GM10248 (cell line): ENCODE data around the gene TRAPPC14.

Experiments used
- CTCF ChIA-PET: fragments of 300-600 bp; sonication (Branson Sonifier 250); formaldehyde crosslinking; extraction: SDS; loops from one replicate; lab custom pipeline; 2021; ENCODE audit warnings: antibody characterized with exemption; lab: Yijun Ruan, JAX
- POLR2A ChIA-PET: fragments of 350-650 bp; sonication (Branson Sonifier 250); formaldehyde crosslinking; extraction: SDS; loops from one replicate; lab custom pipeline; 2020; ENCODE audit warnings: antibody characterized with exemption; lab: Yijun Ruan, JAX
- DNase-seq: peaks from one replicate; pipeline ENCODE4 v3.0.0; 2012; ENCODE audit errors: extremely low spot score
- TF ChIP-seq, protein P1 (sequence below): IDR thresholded peaks from 2 replicates; pipeline ENCODE4 v1.5.1; 2012; ENCODE audit warnings: mild to moderate bottlenecking, low read depth; ENCODE audit errors: extremely low read depth, missing control alignments, control extremely low read depth

TRAPPC14 gene

GRCh38 chr7:100166970-100167911 is 8.7 kb upstream of the TRAPPC14 start:
- DNase-seq = no peak
- POLR2A ChIA-PET = no interaction called here
- TF ChIP-seq, protein P1, sequence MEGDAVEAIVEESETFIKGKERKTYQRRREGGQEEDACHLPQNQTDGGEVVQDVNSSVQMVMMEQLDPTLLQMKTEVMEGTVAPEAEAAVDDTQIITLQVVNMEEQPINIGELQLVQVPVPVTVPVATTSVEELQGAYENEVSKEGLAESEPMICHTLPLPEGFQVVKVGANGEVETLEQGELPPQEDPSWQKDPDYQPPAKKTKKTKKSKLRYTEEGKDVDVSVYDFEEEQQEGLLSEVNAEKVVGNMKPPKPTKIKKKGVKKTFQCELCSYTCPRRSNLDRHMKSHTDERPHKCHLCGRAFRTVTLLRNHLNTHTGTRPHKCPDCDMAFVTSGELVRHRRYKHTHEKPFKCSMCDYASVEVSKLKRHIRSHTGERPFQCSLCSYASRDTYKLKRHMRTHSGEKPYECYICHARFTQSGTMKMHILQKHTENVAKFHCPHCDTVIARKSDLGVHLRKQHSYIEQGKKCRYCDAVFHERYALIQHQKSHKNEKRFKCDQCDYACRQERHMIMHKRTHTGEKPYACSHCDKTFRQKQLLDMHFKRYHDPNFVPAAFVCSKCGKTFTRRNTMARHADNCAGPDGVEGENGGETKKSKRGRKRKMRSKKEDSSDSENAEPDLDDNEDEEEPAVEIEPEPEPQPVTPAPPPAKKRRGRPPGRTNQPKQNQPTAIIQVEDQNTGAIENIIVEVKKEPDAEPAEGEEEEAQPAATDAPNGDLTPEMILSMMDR = no peak
- CTCF ChIA-PET = interaction anchor here (1.0 to 3.3 kb wide), 7 partner anchors 10 to 51 kb away, joined by 3 to 23 read pairs (median 4); partner anchors contain the start of genes GPC2 and STAG3

DNA sequence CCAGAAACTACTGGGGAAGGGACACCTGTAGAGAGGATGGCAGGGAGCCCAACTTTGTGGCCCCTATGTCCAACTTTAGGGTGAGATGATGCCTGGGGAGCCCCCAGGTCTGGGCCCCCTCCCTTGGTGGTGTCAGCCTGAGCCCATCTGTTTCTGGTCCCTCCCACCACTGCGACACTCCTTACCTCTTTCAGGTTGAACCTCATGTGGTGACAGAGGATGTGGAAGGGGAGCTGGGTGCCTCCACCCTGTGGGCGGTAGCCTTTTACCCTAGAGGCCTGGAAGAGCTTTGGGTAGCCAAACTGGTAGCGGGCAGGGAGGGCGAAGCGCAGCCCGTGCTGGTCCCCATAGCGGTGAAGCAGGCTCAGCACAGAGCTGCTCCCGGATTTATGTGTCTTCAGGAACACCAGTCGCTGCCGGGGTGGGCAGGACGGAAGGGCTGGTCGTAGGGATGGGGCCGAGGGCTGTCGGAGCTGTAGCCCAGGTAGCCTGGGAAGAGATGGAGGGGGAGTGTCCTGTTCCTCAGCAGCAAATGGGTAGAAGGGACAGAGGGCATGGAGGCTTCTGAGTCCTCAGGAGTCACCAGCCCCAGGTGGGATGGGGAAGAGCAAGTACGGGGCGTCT is 7.9 kb upstream of the TRAPPC14 start:
- TF ChIP-seq, protein P1 = no peak
- DNase-seq = no peak
- ChIA-PET CTCF (interaction anchor here (1.1 to 3.3 kb wide), 6 partner anchors 9 to 51 kb away, joined by 3 to 23 read pairs (median 6); partner anchors contain the start of genes GPC2 and STAG3), POLR2A (no interaction called here)

DNA sequence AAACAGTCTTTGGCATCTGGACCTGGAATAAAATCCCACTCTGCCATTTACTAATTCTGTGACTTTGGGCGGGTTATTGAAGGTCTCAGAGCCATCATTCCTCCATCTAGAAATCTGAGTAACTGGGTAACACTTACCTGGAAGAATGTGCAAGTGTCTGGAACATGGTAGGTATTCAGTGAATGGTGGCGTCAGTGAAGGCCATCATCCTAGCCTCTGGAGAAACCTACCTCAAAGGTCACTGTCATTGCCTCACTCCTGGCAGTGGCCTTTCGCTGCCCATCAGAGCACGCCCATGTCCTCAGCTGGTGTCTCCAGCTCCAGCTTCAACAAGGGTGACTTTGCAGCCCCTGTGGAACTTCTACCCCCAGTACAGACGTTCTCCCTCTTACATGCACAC is 5.3 kb upstream of the TRAPPC14 start:
- CTCF ChIA-PET = no interaction called here
- TF ChIP-seq, protein P1 = no peak
- POLR2A ChIA-PET = no interaction called here
- no peak for DNase-seq

- POLR2A ChIA-PET = no interaction called here
- CTCF ChIA-PET = no interaction called here
- no peak for DNase-seq
- TF ChIP-seq, protein P1 = no peak
Observed at GRCh38 chr7:100163006-100163531, 4.5 kb upstream of the TRAPPC14 start.

DNA sequence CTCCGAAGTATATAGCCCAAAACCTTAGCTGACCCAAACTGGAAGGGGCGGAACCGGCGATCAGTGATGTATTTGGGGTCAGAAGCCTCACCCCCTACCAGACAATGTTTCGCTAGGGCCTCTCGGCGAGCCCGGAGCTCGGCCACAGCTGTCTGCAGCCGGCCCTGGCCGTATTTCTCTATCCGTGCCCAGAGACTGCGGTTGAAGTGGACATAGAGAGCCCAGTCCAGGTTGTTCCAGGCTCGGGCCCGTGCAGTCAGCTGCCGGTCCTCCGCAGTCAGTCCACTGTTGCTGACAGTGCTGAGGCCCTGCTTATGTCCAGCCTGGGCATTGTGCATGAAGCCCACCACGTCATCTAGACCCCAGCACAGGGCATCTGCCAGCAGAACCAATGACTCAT is 1.5 kb upstream of the TRAPPC14 start:
- TF ChIP-seq, protein P1 = no peak
- ChIA-PET CTCF (interaction anchor here (2.0 to 2.1 kb wide), 2 partner anchors 27 to 29 kb away, joined by 8 to 9 read pairs; no protein-coding TSS in a partner anchor), POLR2A (no interaction called here)
- no peak for DNase-seq

GRCh38 chr7:100159099-100159623 is 638 bp upstream of the TRAPPC14 start:
- CTCF ChIA-PET = interaction anchor here (0.9 to 2.1 kb wide), 2 partner anchors 14 to 30 kb away, joined by 4 to 9 read pairs; no protein-coding TSS in a partner anchor
- TF ChIP-seq, protein P1 = no peak
- DNase-seq = no peak
- POLR2A ChIA-PET = interaction anchor here (0.7 kb wide), 1 partner anchor 58 kb away, joined by 3 read pairs; the partner anchor contains the start of gene AP4M1
